WTC11 (cell line): ENCODE data around the gene TBX3. TPM values are rescaled to one million over a fixed set of nuclear protein-coding genes. Genes with fewer than 3 reads are reported as not detected.

Source experiments
- ATAC-seq: fragments of 200-7000 bp; cut with Tn5 transposase; 2 replicates; pipeline ENCODE4 v1.10.0; 2021; ENCODE audit warnings: mild to moderate bottlenecking, moderate library complexity
- CTCF ChIA-PET: fragments of 300-600 bp; sonication (Branson Sonifier 250); formaldehyde crosslinking; loops from one replicate; lab custom pipeline; 2021; ENCODE audit warnings: antibody characterized with exemption; lab: Charles Lee
- POLR2A ChIA-PET: fragments of 350-600 bp; sonication (Branson Sonifier 250); formaldehyde crosslinking; loops from one replicate; lab custom pipeline; 2021; ENCODE audit warnings: antibody characterized with exemption; lab: Charles Lee
- DNase-seq: peaks from one replicate; pipeline ENCODE4 v3.0.0; 2021; ENCODE audit warnings: low spot score
- H3K27ac Mint-ChIP-seq: 2 replicates; pipeline ENCODE4 v1.8.0; 2021; ENCODE audit warnings: mixed read lengths
- H3K27me3 Mint-ChIP-seq: 2 replicates; pipeline ENCODE4 v1.8.0; 2021; ENCODE audit warnings: low read depth, mild to moderate bottlenecking, moderate library complexity, mixed read lengths
- H3K36me3 Mint-ChIP-seq: 2 replicates; pipeline ENCODE4 v1.8.0; 2021; ENCODE audit warnings: mixed read lengths
- H3K4me1 Mint-ChIP-seq: 2 replicates; pipeline ENCODE4 v1.8.0; 2022; ENCODE audit warnings: mixed read lengths
- H3K4me3 Mint-ChIP-seq: 2 replicates; pipeline ENCODE4 v1.8.0; 2021; ENCODE audit warnings: mild to moderate bottlenecking, moderate library complexity, mixed read lengths
- H3K9me3 Mint-ChIP-seq: 2 replicates; pipeline ENCODE4 v1.8.0; 2021; ENCODE audit warnings: mixed read lengths
- AR ChIP-seq: fragments of 250-450 bp; sonication (Bioruptor Pico); IDR thresholded peaks from 2 replicates; pipeline ENCODE4 v1.9.0; 2021; ENCODE audit warnings: mild to moderate bottlenecking
- ATF1 ChIP-seq: sonication (generic); formaldehyde crosslinking; IDR thresholded peaks from 2 replicates; pipeline ENCODE4 v1.8.1; 2023; ENCODE audit warnings: mild to moderate bottlenecking, moderate library complexity, missing genetic modification reagents
- ATF2 ChIP-seq: sonication (generic); formaldehyde crosslinking; IDR thresholded peaks from 2 replicates; pipeline ENCODE4 v1.8.1; 2022; ENCODE audit warnings: low read depth, missing genetic modification reagents, borderline replicate concordance
- CBFB ChIP-seq: sonication (generic); formaldehyde crosslinking; IDR thresholded peaks from 2 replicates; pipeline ENCODE4 v1.8.1; 2022; ENCODE audit warnings: mild to moderate bottlenecking, low read depth, missing genetic modification reagents
- CDX4 ChIP-seq: fragments of 250-450 bp; sonication (Bioruptor Pico); IDR thresholded peaks from 2 replicates; pipeline ENCODE4 v1.9.0; 2021; ENCODE audit warnings: moderate library complexity, mild to moderate bottlenecking, inconsistent platforms, borderline replicate concordance
- CREM ChIP-seq: sonication (generic); formaldehyde crosslinking; IDR thresholded peaks from 2 replicates; pipeline ENCODE4 v1.8.1; 2022; ENCODE audit warnings: mild to moderate bottlenecking, missing genetic modification reagents, moderate library complexity
- CTCF ChIP-seq: fragments of 200-600 bp; IDR thresholded peaks from 2 replicates; pipeline ENCODE4 v1.8.0; 2022; ENCODE audit warnings: antibody characterized with exemption
- E2F1 ChIP-seq: sonication (generic); formaldehyde crosslinking; IDR thresholded peaks from 2 replicates; pipeline ENCODE4 v1.8.0; 2022; ENCODE audit warnings: mild to moderate bottlenecking, missing genetic modification reagents
- E2F5 ChIP-seq: sonication (generic); formaldehyde crosslinking; IDR thresholded peaks from 2 replicates; pipeline ENCODE4 v1.8.1; 2022; ENCODE audit warnings: mild to moderate bottlenecking, moderate library complexity, missing genetic modification reagents
- FOXK1 ChIP-seq: sonication (generic); formaldehyde crosslinking; IDR thresholded peaks from 2 replicates; pipeline ENCODE4 v1.8.0; 2022; ENCODE audit warnings: mild to moderate bottlenecking, moderate library complexity, missing genetic modification reagents
- JAZF1 ChIP-seq: fragments of 250-450 bp; sonication (Bioruptor Pico); IDR thresholded peaks from 2 replicates; pipeline ENCODE4 v1.9.0; 2021; ENCODE audit warnings: moderate library complexity, mild to moderate bottlenecking, inconsistent platforms
- JUN ChIP-seq: sonication (generic); formaldehyde crosslinking; IDR thresholded peaks from 2 replicates; pipeline ENCODE4 v1.8.0; 2023; ENCODE audit warnings: mild to moderate bottlenecking, missing genetic modification reagents
- MAX ChIP-seq: sonication (generic); formaldehyde crosslinking; IDR thresholded peaks from 2 replicates; pipeline ENCODE4 v1.8.0; 2022; ENCODE audit warnings: mild to moderate bottlenecking, missing genetic modification reagents
- NR2C2 ChIP-seq: sonication (generic); formaldehyde crosslinking; IDR thresholded peaks from 2 replicates; pipeline ENCODE4 v1.8.0; 2022; ENCODE audit warnings: mild to moderate bottlenecking, missing genetic modification reagents
- NR3C1 ChIP-seq: sonication (generic); formaldehyde crosslinking; conservative IDR thresholded peaks from 2 replicates; pipeline ENCODE4 v1.8.1; 2023; ENCODE audit warnings: low read depth, mild to moderate bottlenecking, missing genetic modification reagents
- RORB ChIP-seq: fragments of 250-450 bp; sonication (Bioruptor Pico); IDR thresholded peaks from 2 replicates; pipeline ENCODE4 v1.9.0; 2021; ENCODE audit warnings: mild to moderate bottlenecking
- STAT6 ChIP-seq: sonication (generic); formaldehyde crosslinking; conservative IDR thresholded peaks from 2 replicates; pipeline ENCODE4 v1.8.1; 2023; ENCODE audit warnings: mild to moderate bottlenecking, low read depth, missing genetic modification reagents, moderate library complexity
- USF2 ChIP-seq: sonication (generic); formaldehyde crosslinking; IDR thresholded peaks from 2 replicates; pipeline ENCODE4 v1.8.1; 2023; ENCODE audit warnings: mild to moderate bottlenecking, missing genetic modification reagents, moderate library complexity
- ZBTB21 ChIP-seq: sonication (generic); formaldehyde crosslinking; IDR thresholded peaks from 2 replicates; pipeline ENCODE4 v1.8.1; 2023; ENCODE audit warnings: mild to moderate bottlenecking, missing genetic modification reagents, borderline replicate concordance
- ZNF138 ChIP-seq: sonication (generic); formaldehyde crosslinking; conservative IDR thresholded peaks from 2 replicates; pipeline ENCODE4 v1.8.1; 2022; ENCODE audit warnings: mild to moderate bottlenecking, moderate library complexity, missing genetic modification reagents
- ZNF423 ChIP-seq: fragments of 250-450 bp; sonication (Bioruptor Pico); IDR thresholded peaks from 2 replicates; pipeline ENCODE4 v2.1.2; 2022; ENCODE audit warnings: mild to moderate bottlenecking, moderate library complexity
- total RNA-seq: library from RNA; stranded (reverse); gene quantifications from 3 replicates; pipeline ENCODE4 v1.2.3, GENCODE V29; 2021

Gene TBX3
- total RNA-seq, 1 experiment from 2014 or later: 2.2 TPM

GRCh38 chr12:114683709-114684097, 272 bp downstream of the TBX3 start (continued):
- TF ChIP-seq CREM (CRISPR knock-in tag): no peak
- no peak for TF ChIP-seq CDX4
- TF ChIP-seq CBFB (CRISPR knock-in tag): no peak
- TF ChIP-seq E2F5 (CRISPR knock-in tag): no peak
- TF ChIP-seq STAT6 (CRISPR knock-in tag): no peak
- no peak for TF ChIP-seq AR (CRISPR knock-in tag)
- TF ChIP-seq ATF1 (CRISPR knock-in tag): no peak
- TF ChIP-seq NR2C2 (CRISPR knock-in tag): no peak
- TF ChIP-seq E2F1: no peak
- no peak for TF ChIP-seq FOXK1 (CRISPR knock-in tag)
- no peak for TF ChIP-seq RORB (CRISPR knock-in tag)

- ChIA-PET POLR2A (interaction anchor here (0.6 to 1.2 kb wide), 3 partner anchors 16 to 64 kb away, joined by 3 to 5 read pairs (median 3); no protein-coding TSS in a partner anchor), CTCF (interaction anchor here (1.2 to 2.6 kb wide), 13 partner anchors 8 to 774 kb away, joined by 3 to 24 read pairs (median 7); no protein-coding TSS in a partner anchor)
- Mint-ChIP-seq H3K4me3 (peak overlapping the region; percentile 81), H3K27ac (no peak overlapping the region; the same call in 1 of the 2 replicates), H3K4me1 (peaks cover 87% of the 10 kb centered on the region), H3K9me3 (no peaks in the 10 kb centered on the region), H3K36me3 (no peaks in the 10 kb centered on the region), H3K27me3 (peaks cover 98% of the 10 kb centered on the region)
- no peak for ATAC-seq
- DNase-seq: no peak
- TF ChIP-seq USF2 (CRISPR knock-in tag) (no peak), ZNF138 (CRISPR knock-in tag) (no peak), NR3C1 (CRISPR knock-in tag) (no peak), ATF2 (CRISPR knock-in tag) (no peak), CREM (CRISPR knock-in tag) (no peak), JAZF1 (no peak), ZBTB21 (CRISPR knock-in tag) (no peak), ZNF423 (no peak), CTCF (no peak), JUN (CRISPR knock-in tag) (no peak), MAX (CRISPR knock-in tag) (no peak)
Observed at GRCh38 chr12:114682785-114683708, 928 bp downstream of the TBX3 start.
